Sigmoid colon (tissue), 4 donors: ENCODE data around the gene CHAC1.

Source experiments
- EP300 ChIP-seq, 4 donors: sonication (generic); formaldehyde crosslinking; IDR thresholded peaks; one replicate each; pipeline ENCODE4 v1.6.1; 2017; ENCODE audit warnings: antibody characterized with exemption in 4 of 4
- POLR2A ChIP-seq, 2 donors: fragments of 450-650 bp; IDR thresholded peaks; one replicate each; pipeline ENCODE4 v1.6.1; 2016; ENCODE audit warnings: antibody characterized with exemption in 2 of 2, mild to moderate bottlenecking in 2 of 2, moderate library complexity in 2 of 2
- POLR2AphosphoS5 ChIP-seq, 4 donors: sonication (generic); formaldehyde crosslinking; IDR thresholded peaks; one replicate each; pipeline ENCODE4 v1.6.1; 2017; ENCODE audit warnings: antibody characterized with exemption in 4 of 4
- TF ChIP-seq, protein P1 (sequence below), 4 experiments: fragments of 450-650 bp in 3 of 4; fragments of 200-600 bp in 1 of 4; IDR thresholded peaks; one replicate each; pipeline ENCODE4 v1.5.1; 2016 to 2019; ENCODE audit warnings: antibody characterized with exemption in 4 of 4, mild to moderate bottlenecking in 3 of 4, moderate library complexity in 2 of 4

DNA sequence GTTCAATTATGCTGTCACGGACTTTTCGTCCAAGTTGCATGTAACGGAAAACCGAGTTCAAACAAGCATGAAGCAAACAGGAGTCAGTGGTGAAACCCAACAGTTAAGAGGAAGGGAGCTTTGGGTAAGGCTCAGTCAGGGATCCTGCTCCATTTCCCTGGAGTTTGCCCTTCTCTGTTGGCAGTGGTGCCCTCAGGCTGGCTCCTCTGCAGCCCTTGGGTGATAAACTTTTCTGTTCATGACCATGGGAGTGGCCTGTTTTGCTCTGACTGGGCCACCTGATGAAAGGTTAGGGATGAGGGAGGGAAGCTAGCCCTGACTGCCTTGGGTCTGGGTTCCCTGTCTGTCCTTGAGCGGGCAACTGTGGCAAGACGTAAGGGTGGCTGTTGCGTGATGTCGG lies 16.1 kb downstream of the CHAC1 start:
- TF ChIP-seq POLR2A (IDR thresholded peaks at IDR 0.05), result no peak
- no peak for TF ChIP-seq EP300 (IDR thresholded peaks at IDR 0.05)
- TF ChIP-seq, protein P1, sequence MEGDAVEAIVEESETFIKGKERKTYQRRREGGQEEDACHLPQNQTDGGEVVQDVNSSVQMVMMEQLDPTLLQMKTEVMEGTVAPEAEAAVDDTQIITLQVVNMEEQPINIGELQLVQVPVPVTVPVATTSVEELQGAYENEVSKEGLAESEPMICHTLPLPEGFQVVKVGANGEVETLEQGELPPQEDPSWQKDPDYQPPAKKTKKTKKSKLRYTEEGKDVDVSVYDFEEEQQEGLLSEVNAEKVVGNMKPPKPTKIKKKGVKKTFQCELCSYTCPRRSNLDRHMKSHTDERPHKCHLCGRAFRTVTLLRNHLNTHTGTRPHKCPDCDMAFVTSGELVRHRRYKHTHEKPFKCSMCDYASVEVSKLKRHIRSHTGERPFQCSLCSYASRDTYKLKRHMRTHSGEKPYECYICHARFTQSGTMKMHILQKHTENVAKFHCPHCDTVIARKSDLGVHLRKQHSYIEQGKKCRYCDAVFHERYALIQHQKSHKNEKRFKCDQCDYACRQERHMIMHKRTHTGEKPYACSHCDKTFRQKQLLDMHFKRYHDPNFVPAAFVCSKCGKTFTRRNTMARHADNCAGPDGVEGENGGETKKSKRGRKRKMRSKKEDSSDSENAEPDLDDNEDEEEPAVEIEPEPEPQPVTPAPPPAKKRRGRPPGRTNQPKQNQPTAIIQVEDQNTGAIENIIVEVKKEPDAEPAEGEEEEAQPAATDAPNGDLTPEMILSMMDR (IDR thresholded peaks at IDR 0.05), result no peak
- no peak for TF ChIP-seq POLR2AphosphoS5 (IDR thresholded peaks at IDR 0.05)
